ENCODE measurements around the gene PTPRN2. TPM values are rescaled to one million over a fixed set of nuclear protein-coding genes. Genes with fewer than 3 reads are reported as not detected.
"Not testable (repeated sequence)": the region's sequence is repeated elsewhere in the genome, so short reads cannot be mapped to it uniquely, and the experiment has no call there.

PTPRN2 gene
- total and polyA plus RNA-seq, 2 experiments from 2014 or later, result 0.28 TPM; not detected in 1

DNA sequence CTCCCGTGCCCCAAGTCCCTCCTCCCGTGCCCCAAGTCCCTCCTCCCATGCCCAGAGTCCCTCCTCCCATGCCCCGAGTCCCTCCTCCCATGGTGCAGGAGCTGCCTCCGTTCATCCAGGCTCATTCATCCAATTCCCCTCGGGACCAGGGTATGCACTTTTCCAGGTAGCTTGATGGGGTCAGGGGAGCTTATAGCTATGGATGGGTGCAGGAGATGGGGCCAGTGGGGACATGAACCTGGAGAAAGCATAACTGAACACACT lies 201.3 kb downstream of the PTPRN2 start:
- TF ChIP-seq, protein P1, sequence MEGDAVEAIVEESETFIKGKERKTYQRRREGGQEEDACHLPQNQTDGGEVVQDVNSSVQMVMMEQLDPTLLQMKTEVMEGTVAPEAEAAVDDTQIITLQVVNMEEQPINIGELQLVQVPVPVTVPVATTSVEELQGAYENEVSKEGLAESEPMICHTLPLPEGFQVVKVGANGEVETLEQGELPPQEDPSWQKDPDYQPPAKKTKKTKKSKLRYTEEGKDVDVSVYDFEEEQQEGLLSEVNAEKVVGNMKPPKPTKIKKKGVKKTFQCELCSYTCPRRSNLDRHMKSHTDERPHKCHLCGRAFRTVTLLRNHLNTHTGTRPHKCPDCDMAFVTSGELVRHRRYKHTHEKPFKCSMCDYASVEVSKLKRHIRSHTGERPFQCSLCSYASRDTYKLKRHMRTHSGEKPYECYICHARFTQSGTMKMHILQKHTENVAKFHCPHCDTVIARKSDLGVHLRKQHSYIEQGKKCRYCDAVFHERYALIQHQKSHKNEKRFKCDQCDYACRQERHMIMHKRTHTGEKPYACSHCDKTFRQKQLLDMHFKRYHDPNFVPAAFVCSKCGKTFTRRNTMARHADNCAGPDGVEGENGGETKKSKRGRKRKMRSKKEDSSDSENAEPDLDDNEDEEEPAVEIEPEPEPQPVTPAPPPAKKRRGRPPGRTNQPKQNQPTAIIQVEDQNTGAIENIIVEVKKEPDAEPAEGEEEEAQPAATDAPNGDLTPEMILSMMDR (IDR thresholded peaks at IDR 0.05; ENCODE audit: low read depth, low read length), result no peak
- H3K9me3 ChIP-seq (ENCODE audit: low read depth), result no peaks in the 10 kb centered on the region
- no peaks in the 10 kb centered on the region for H3K36me3 ChIP-seq
- H3K27me3 ChIP-seq, result no peaks in the 10 kb centered on the region
- no peak for DNase-seq (ENCODE audit: low read depth in 1 of 2, low spot score in 1 of 2)
- no peak overlapping the region for H3K4me3 ChIP-seq
- no peaks in the 10 kb centered on the region for H3K4me1 ChIP-seq (ENCODE audit: low read depth)
- H3K27ac ChIP-seq, result no peak overlapping the region

DNA sequence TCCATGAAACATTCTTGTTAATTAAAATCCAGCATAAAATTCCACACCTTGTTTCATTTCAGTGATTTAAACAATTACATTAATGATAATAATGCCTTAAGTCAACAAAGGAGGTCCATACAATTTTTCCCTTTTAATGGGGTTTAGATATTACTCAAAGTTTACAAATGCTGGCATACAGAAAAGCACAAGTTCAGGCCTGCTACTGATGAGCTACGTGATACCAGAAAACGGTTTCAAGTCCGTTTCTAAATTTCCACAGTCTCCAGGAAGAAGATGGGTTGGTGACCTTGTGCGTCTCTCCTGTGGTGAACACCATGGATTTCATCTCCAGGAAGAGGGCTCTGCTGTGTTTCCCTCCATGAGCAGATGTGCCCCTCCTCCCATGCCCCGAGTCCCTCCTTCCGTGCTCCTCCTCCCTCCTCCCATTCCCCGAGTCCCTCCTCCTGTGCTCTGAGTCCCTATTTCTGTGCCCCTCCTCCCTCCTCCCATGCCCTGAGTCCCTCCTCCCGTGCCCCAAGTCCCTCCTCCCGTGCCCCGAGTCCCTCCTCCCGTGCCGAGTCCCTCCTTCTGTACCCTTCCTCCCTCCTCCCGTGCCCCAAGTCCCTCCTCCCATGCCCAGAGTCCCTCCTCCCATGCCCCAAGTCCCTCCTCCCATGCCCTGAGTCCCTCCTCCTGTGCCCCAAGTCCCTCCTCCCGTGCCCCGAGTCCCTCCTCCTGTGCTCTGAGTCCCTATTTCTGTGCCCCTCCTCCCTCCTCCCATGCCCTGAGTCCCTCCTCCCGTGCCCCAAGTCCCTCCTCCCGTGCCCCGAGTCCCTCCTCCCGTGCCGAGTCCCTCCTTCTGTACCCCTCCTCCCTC lies 201.9 kb downstream of the PTPRN2 start:
- H3K9me3 ChIP-seq (ENCODE audit: low read depth); H3K4me3 ChIP-seq; H3K4me1 ChIP-seq (ENCODE audit: low read depth); H3K27me3 ChIP-seq; H3K36me3 ChIP-seq; DNase-seq (ENCODE audit: low read depth in 1 of 2, low spot score in 1 of 2); H3K27ac ChIP-seq: not testable (repeated sequence)

DNA sequence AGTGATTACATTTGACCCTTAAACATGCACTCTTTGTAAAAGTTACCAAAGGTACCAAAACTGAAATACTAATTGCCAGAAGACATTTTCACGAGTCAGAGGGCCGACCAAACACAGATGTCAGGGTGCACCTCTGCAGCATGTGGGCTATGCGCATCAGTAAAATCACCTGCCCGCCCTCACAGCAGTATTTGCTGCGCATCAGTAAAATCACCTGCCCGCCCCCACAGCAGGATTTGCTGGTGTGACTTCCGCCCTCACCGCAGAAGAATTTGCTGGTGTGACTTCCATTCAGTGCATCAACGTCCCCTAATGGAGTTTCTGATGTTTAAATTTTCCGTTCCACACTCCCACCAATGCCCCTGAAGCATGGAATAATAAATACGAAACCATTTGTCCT lies 202.9 kb downstream of the PTPRN2 start:
- H3K4me1 ChIP-seq (ENCODE audit: low read depth), result no peaks in the 10 kb centered on the region
- H3K27ac ChIP-seq, result no peak overlapping the region
- no peak for DNase-seq (ENCODE audit: low read depth in 1 of 2, low spot score in 1 of 2)
- no peaks in the 10 kb centered on the region for H3K27me3 ChIP-seq
- H3K4me3 ChIP-seq, result no peak overlapping the region
- H3K9me3 ChIP-seq (ENCODE audit: low read depth), result no peaks in the 10 kb centered on the region
- H3K36me3 ChIP-seq, result no peaks in the 10 kb centered on the region
- TF ChIP-seq, protein P1 (IDR thresholded peaks at IDR 0.05; ENCODE audit: low read depth, low read length), result no peak

GRCh38 chr7:158383665-158384064 lies 204.0 kb downstream of the PTPRN2 start:
- Histone ChIP-seq H3K4me3 (no peak overlapping the region), H3K4me1 (ENCODE audit: low read depth) (no peaks in the 10 kb centered on the region), H3K36me3 (no peaks in the 10 kb centered on the region), H3K27me3 (no peaks in the 10 kb centered on the region), H3K27ac (no peak overlapping the region), H3K9me3 (ENCODE audit: low read depth) (no peaks in the 10 kb centered on the region)
- DNase-seq (ENCODE audit: low read depth in 1 of 2, low spot score in 1 of 2), result no peak
- TF ChIP-seq, protein P1 (IDR thresholded peaks at IDR 0.05; ENCODE audit: low read depth, low read length), result no peak

DNA sequence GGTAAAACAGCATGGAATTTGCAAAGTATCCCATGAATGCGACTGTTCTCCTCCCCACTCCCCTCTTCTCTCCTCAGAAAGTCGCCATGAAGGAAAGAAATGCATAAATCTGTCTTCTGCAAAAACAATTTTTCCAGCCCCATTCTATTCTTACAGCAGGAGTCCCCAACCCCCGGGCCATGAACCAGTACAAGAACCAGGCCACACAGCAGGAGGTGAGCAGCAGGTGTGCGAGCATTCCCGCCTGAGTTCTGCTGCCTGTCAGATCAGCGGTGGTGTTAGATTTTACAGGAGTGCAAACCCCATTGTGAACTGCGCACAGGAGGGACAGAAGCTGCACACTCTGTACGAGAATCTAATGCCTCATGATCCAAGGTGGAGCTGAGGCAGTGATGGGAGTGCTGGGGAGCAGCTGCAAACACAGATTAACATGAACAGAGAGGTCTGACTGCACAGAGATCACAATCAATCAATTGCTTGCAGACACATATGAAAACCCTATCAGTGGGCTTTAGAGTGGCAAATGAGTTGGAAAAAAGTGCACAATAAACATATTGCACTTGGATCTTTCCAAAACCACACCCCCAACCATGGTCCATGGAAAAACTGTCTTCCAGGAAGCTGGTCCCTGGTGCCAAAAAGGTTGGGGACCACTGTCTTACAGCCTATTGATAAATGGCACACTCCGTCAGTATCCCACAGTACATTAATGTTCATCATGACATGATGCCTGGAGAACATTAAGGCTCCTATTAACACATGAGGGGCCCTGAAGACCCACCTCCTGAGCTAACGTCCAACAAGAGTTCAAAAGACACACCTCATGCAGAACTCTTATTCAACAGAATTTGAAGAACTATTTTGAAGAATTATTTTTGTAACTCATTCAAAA lies 205.0 kb downstream of the PTPRN2 start:
- DNase-seq (ENCODE audit: low read depth in 1 of 2, low spot score in 1 of 2), result no peak
- no peaks in the 10 kb centered on the region for H3K27me3 ChIP-seq
- no peaks in the 10 kb centered on the region for H3K9me3 ChIP-seq (ENCODE audit: low read depth)
- no peaks in the 10 kb centered on the region for H3K4me1 ChIP-seq (ENCODE audit: low read depth)
- no peak overlapping the region for H3K4me3 ChIP-seq
- no peak overlapping the region for H3K27ac ChIP-seq
- TF ChIP-seq, protein P1 (IDR thresholded peaks at IDR 0.05; ENCODE audit: low read depth, low read length), result no peak
- H3K36me3 ChIP-seq, result no peaks in the 10 kb centered on the region

GRCh38 chr7:158381956-158382355 lies 205.7 kb downstream of the PTPRN2 start:
- TF ChIP-seq, protein P1 (IDR thresholded peaks at IDR 0.05; ENCODE audit: low read depth, low read length), result no peak

More at GRCh38 chr7:158381956-158382355, 205.7 kb downstream of the PTPRN2 start:
- Histone ChIP-seq H3K27me3 (no peaks in the 10 kb centered on the region), H3K4me3 (no peak overlapping the region), H3K36me3 (no peaks in the 10 kb centered on the region), H3K9me3 (ENCODE audit: low read depth) (no peaks in the 10 kb centered on the region), H3K4me1 (ENCODE audit: low read depth) (no peaks in the 10 kb centered on the region), H3K27ac (no peak overlapping the region)
- DNase-seq (ENCODE audit: low read depth in 1 of 2, low spot score in 1 of 2), result no peak

Data from cardiac muscle cell (in vitro differentiated cells and primary cell).